Neural cell (in vitro differentiated cells): ENCODE measurements around the gene SREBF1. TPM values are rescaled to one million over a fixed set of nuclear protein-coding genes. Genes with fewer than 3 reads are reported as not detected.

Source experiments
- H2AFZ ChIP-seq: fragments of 200-600, 300-800 bp; sonication (generic), shearing (Covaris generic); 2 replicates; pipeline ENCODE4 v1.6.0; 2014; ENCODE audit warnings: low read depth, mild to moderate bottlenecking, antibody characterized with exemption, low read length, moderate library complexity
- H3F3A ChIP-seq: fragments of 200-600 bp; shearing (Covaris generic); 2 replicates; pipeline ENCODE4 v1.6.1; 2016; ENCODE audit warnings: mild to moderate bottlenecking, moderate library complexity, mixed read lengths, antibody characterized with exemption, low read length; ENCODE audit not compliant: insufficient read depth, poor library complexity, severe bottlenecking
- H3K27ac ChIP-seq: fragments of 200-600, 300-800 bp; sonication (generic), shearing (Covaris generic); 2 replicates; pipeline ENCODE4 v1.5.1; 2014; ENCODE audit warnings: mild to moderate bottlenecking, low read length, moderate library complexity
- H3K27me3 ChIP-seq: fragments of 300-800, 200-600 bp; sonication (generic), shearing (Covaris generic); 2 replicates; pipeline ENCODE4 v1.6.0; 2014; ENCODE audit warnings: mild to moderate bottlenecking, low read depth, low read length, moderate library complexity; ENCODE audit not compliant: insufficient read depth
- H3K36me3 ChIP-seq: fragments of 300-800, 200-600 bp; sonication (generic), shearing (Covaris generic); 2 replicates; pipeline ENCODE4 v1.5.1; 2014; ENCODE audit warnings: mild to moderate bottlenecking, antibody characterized with exemption, low read length, moderate library complexity; ENCODE audit not compliant: insufficient read depth
- H3K4me2 ChIP-seq: fragments of 300-800, 200-600 bp; sonication (generic), shearing (Covaris generic); 2 replicates; pipeline ENCODE4 v1.6.0; 2014; ENCODE audit warnings: mild to moderate bottlenecking, low read length
- H3K4me3 ChIP-seq: fragments of 300-800, 200-600 bp; sonication (generic), shearing (Covaris generic); 2 replicates; pipeline ENCODE4 v1.5.1; 2014; ENCODE audit warnings: mild to moderate bottlenecking, low read length, moderate library complexity
- H3K79me2 ChIP-seq: fragments of 200-600 bp; shearing (Covaris generic); replicated peaks from 2 replicates; pipeline ENCODE4 v1.6.0; 2014; ENCODE audit warnings: mild to moderate bottlenecking, low read length, moderate library complexity; ENCODE audit not compliant: insufficient read depth
- H3K9ac ChIP-seq: fragments of 300-800, 200-600 bp; sonication (generic), shearing (Covaris generic); 2 replicates; pipeline ENCODE4 v1.6.1; 2016; ENCODE audit warnings: mild to moderate bottlenecking, low read length, mixed read lengths
- H3K9me2 ChIP-seq: fragments of 200-600 bp; shearing (Covaris generic); 2 replicates; pipeline ENCODE4 v1.6.1; 2016; ENCODE audit warnings: mild to moderate bottlenecking, low read length, mixed read lengths; ENCODE audit not compliant: insufficient read depth
- H3K9me3 ChIP-seq: fragments of 200-600, 300-800 bp; sonication (generic), shearing (Covaris generic); 2 replicates; pipeline ENCODE4 v1.6.1; 2016; ENCODE audit warnings: mild to moderate bottlenecking, mixed run types, low read length, moderate library complexity, mixed read lengths
- H4K20me1 ChIP-seq: fragments of 200-600 bp; shearing (Covaris generic); 2 replicates; pipeline ENCODE4 v1.6.1; 2016; ENCODE audit warnings: mild to moderate bottlenecking, mixed run types; ENCODE audit not compliant: insufficient read depth
- EP300 ChIP-seq: fragments of 450-650 bp; conservative IDR thresholded peaks from 2 replicates; pipeline ENCODE4 v1.6.1; 2014; ENCODE audit warnings: antibody characterized with exemption, mild to moderate bottlenecking, moderate library complexity; ENCODE audit not compliant: poor library complexity, severe bottlenecking
- EZH2 ChIP-seq: fragments of 200-600, 300-800 bp; shearing (Covaris generic), sonication (generic); IDR thresholded peaks from 2 replicates; pipeline ENCODE4 v1.6.1; 2014; ENCODE audit warnings: antibody characterized with exemption, low read length, borderline replicate concordance, mild to moderate bottlenecking; ENCODE audit not compliant: insufficient read depth, poor library complexity, severe bottlenecking
- MXI1 ChIP-seq: fragments of 450-650 bp; conservative IDR thresholded peaks from 2 replicates; pipeline ENCODE4 v1.6.1; 2014; ENCODE audit warnings: antibody characterized with exemption, mild to moderate bottlenecking; ENCODE audit not compliant: poor library complexity, severe bottlenecking
- POLR2AphosphoS5 ChIP-seq: IDR thresholded peaks from 2 replicates; pipeline ENCODE4 v1.6.1; 2012
- RAD21 ChIP-seq: fragments of 450-650 bp; conservative IDR thresholded peaks from 2 replicates; pipeline ENCODE4 v1.6.1; 2014; ENCODE audit warnings: antibody characterized with exemption, mild to moderate bottlenecking, moderate library complexity
- REST ChIP-seq: IDR thresholded peaks from 2 replicates; pipeline ENCODE4 v1.6.1; 2012; ENCODE audit warnings: borderline replicate concordance
- SMC3 ChIP-seq: fragments of 450-650 bp; conservative IDR thresholded peaks from 2 replicates; pipeline ENCODE4 v1.6.1; 2014; ENCODE audit warnings: antibody characterized with exemption, mild to moderate bottlenecking, moderate library complexity; ENCODE audit not compliant: poor library complexity
- TAF1 ChIP-seq: IDR thresholded peaks from 2 replicates; pipeline ENCODE4 v1.6.1; 2012; ENCODE audit warnings: low read depth
- polyA plus RNA-seq: library from polyadenylated mRNA; depleted of rRNA; stranded (reverse); fragments of >200 nt; gene quantifications from 2 replicates; pipeline ENCODE4 v1.2.3, GENCODE V29; 2014
- TF ChIP-seq, protein P1 (sequence below): fragments of 450-650 bp; IDR thresholded peaks from 2 replicates; pipeline ENCODE4 v1.5.1; 2014; ENCODE audit warnings: antibody characterized with exemption, mild to moderate bottlenecking, moderate library complexity; ENCODE audit not compliant: poor library complexity, severe bottlenecking

Gene SREBF1
- polyA plus RNA-seq, 1 donor from 2014 or later, result 22.5 TPM

GRCh38 chr17:17849147-17849820 lies 12.5 kb upstream of the SREBF1 start:
- Histone ChIP-seq H3K27ac (no peak overlapping the region), H3K9ac (no peak overlapping the region), H3K9me2 (no peaks in the 10 kb centered on the region), H4K20me1 (no peaks in the 10 kb centered on the region), H3K9me3 (no peaks in the 10 kb centered on the region), H3F3A (no peaks in the 10 kb centered on the region), H2AFZ (no peak overlapping the region), H3K27me3 (no peaks in the 10 kb centered on the region), H3K4me3 (no peak overlapping the region), H3K79me2 (no peaks in the 10 kb centered on the region), H3K36me3 (no peaks in the 10 kb centered on the region), H3K4me2 (no peak overlapping the region)
- no peak for TF ChIP-seq TAF1
- TF ChIP-seq SMC3, result no peak
- TF ChIP-seq POLR2AphosphoS5, result no peak
- TF ChIP-seq EP300, result no peak
- TF ChIP-seq REST, result no peak
- TF ChIP-seq RAD21, result no peak
- no peak for TF ChIP-seq EZH2
- TF ChIP-seq, protein P1, sequence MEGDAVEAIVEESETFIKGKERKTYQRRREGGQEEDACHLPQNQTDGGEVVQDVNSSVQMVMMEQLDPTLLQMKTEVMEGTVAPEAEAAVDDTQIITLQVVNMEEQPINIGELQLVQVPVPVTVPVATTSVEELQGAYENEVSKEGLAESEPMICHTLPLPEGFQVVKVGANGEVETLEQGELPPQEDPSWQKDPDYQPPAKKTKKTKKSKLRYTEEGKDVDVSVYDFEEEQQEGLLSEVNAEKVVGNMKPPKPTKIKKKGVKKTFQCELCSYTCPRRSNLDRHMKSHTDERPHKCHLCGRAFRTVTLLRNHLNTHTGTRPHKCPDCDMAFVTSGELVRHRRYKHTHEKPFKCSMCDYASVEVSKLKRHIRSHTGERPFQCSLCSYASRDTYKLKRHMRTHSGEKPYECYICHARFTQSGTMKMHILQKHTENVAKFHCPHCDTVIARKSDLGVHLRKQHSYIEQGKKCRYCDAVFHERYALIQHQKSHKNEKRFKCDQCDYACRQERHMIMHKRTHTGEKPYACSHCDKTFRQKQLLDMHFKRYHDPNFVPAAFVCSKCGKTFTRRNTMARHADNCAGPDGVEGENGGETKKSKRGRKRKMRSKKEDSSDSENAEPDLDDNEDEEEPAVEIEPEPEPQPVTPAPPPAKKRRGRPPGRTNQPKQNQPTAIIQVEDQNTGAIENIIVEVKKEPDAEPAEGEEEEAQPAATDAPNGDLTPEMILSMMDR, result no peak
- TF ChIP-seq MXI1, result no peak

DNA sequence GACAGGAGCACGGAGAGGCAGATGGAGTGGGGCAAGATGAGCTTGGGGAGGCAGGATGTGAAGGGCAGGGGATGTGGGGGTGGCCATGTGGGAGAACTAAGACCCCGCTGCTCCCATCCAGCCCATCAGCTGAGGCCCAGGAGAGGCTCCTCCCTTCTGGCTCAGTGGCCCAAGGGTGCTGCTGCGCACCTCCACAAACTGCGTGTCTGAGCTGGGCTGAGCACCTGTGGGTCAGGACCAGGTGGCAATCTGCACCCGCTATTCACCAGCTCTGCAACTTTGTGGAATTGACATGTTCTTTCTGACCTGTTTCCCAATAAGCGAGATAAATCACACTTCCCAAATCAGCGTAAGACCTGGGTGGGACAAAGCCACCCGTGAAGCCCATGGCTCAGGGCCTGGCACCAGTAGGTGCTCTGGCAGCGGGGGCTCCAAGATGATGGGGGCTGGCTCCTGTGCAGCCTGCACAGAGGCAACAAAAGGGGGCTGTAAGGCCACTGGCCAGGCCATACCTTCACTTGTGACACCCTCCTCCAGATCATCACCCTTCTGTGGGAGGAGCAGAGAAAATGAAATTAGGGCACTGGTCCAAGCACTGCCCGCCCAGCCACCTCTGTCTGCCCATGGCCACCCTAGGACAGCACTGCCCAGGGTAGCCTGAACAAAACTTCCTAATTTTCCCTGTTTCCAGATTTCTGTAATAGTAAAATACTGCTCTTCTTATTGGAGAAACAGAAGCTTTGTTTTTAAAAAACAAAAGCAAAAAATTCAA lies 11.7 kb upstream of the SREBF1 start:
- H3K4me3 ChIP-seq, result no peak overlapping the region
- no peaks in the 10 kb centered on the region for H3K9me3 ChIP-seq
- no peak overlapping the region for H3K9ac ChIP-seq
- H3F3A ChIP-seq, result no peaks in the 10 kb centered on the region
- no peaks in the 10 kb centered on the region for H3K9me2 ChIP-seq
- no peak overlapping the region for H3K4me2 ChIP-seq
- no peaks in the 10 kb centered on the region for H3K27me3 ChIP-seq
- H3K79me2 ChIP-seq, result no peaks in the 10 kb centered on the region
- H3K36me3 ChIP-seq, result no peaks in the 10 kb centered on the region
- no peak overlapping the region for H2AFZ ChIP-seq
- TF ChIP-seq MXI1 (no peak), EP300 (no peak), RAD21 (no peak), TAF1 (no peak), SMC3 (no peak), POLR2AphosphoS5 (no peak), EZH2 (no peak), REST (no peak)
- TF ChIP-seq, protein P1, result no peak
- no peaks in the 10 kb centered on the region for H4K20me1 ChIP-seq
- H3K27ac ChIP-seq, result no peak overlapping the region
